ENCODE results near the gene CEP104.

Gene CEP104

GRCh38 chr1:3778590-3779264 lies 78.3 kb downstream of the CEP104 start:
- no peak for DNase-seq (ENCODE audit: low read depth in 2 of 2)

- DNase-seq (ENCODE audit: low read depth in 2 of 2): no peak
Measured at GRCh38 chr1:3777647-3778589, 79.1 kb downstream of the CEP104 start.

GRCh38 chr1:3777078-3777547 lies 79.9 kb downstream of the CEP104 start:
- DNase-seq (ENCODE audit: low read depth in 2 of 2): no peak

- no peak for DNase-seq (ENCODE audit: low read depth in 2 of 2)
Measured at GRCh38 chr1:3776231-3776961, 80.6 kb downstream of the CEP104 start.

GRCh38 chr1:3775490-3776230 lies 81.4 kb downstream of the CEP104 start:
- peak in 1 of 2 donors; percentile 37 for DNase-seq (ENCODE audit: low read depth in 2 of 2)

- DNase-seq (ENCODE audit: low read depth in 2 of 2): no peak
Measured at GRCh38 chr1:3774946-3775489, 82.0 kb downstream of the CEP104 start.

- no peak for DNase-seq (ENCODE audit: low read depth in 2 of 2)
Measured at GRCh38 chr1:3774276-3774945, 82.6 kb downstream of the CEP104 start.

- DNase-seq (ENCODE audit: low read depth in 2 of 2): no peak
Measured at GRCh38 chr1:3773572-3774275, 83.3 kb downstream of the CEP104 start.

DNA sequence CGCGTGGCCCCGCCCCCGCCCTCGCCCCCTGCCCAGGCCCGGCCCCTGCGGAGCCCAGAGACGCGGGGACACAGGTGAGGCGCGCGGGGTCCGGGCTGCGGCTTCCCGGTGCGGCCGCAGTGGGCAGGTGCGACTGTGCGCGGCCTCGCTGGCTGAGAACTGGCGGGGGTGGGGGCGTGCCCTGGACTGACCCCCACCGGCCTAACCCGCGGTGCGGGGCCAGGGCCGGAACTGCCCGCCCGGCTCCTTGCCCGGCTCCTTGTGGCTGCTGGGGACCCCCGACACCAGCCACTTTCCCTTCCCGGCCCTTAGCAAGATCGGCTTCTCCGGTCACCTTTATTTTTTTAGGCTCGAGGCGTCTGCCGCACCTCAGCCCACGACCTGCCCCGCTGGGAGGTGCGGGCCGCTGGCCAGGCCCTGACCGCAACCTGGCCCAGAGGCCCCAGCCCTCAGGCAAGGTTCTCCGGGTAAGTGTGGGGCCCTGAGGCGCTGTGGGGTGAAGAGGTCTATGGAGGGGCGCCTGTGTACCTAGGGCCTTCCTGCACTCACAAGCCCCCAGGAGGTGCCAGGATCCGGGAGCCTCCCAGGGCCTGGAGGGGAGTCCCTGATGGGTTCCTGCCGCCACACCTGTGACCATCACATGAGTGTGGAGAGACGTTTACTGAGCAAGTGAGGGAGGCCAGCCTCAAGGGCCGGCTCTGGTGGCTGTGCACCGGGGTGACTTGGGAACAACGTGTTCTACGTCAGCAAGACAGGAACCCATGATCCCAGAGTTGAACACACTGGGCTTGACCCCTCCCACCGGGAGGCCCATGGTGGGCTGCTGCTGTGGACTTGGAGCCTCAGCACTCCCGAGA lies 84.1 kb downstream of the CEP104 start, which contains the start of gene SMIM1:
SMIM1 (plus strand) TSS at position 35 of the 857 bp plus-strand sequence. CDS start 2,625 bp downstream, outside the sequence.
- DNase-seq (ENCODE audit: low read depth in 2 of 2): no peak

GRCh38 chr1:3772027-3772714 lies 84.8 kb downstream of the CEP104 start:
- peak; percentile 79 to 86 for DNase-seq (ENCODE audit: low read depth in 2 of 2)

DNA sequence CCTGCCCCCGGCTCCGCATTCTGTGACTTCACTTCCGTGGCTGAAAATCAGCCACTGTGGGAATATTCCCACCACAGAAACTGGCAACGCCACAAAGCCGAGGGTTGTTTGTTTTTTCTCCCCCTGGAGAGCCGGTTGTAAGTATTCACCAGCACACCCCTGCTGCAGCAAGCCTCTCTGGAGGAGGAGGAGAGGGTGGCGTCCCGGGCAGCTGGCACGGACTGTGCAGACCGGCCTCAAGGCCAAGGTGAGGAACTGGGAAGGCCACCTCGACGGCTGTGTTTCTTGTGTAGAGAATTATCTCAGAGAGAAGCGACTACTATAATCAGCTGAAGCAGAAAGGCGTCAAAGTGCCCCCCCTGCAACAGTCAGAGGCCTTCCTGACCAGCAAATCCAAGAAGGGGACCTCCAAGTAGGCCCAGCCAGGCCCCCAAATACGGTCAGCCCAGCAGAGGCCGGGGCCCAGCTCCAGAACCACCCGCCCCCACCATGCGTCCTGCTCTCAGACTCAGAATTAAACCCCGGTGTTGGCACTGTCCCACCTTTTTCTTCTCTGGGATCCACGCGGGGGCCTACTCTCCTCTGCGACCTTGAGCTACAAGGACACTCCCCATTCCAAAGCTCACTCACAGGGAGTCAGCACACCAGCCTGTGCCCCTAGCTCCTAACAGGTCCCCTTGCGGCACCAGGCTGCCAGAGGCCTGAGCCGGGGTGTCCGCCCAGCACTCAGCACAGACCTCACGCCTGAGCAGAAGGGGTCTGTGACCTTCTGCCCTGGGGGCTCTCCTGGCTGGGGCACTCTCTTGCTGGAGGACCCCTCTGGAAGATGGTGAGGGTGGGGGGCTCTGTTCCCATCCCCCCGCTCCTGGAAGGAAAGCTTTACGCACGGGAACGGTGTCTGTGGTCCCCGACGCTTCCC lies 85.6 kb downstream of the CEP104 start:
- no peak for DNase-seq (ENCODE audit: low read depth in 2 of 2)

- no peak for DNase-seq (ENCODE audit: low read depth in 2 of 2)
Measured at GRCh38 chr1:3770047-3770765, 86.8 kb downstream of the CEP104 start.

- no peak for DNase-seq (ENCODE audit: low read depth in 2 of 2)
Measured at GRCh38 chr1:3768811-3769390, 88.1 kb downstream of the CEP104 start.

GRCh38 chr1:3767328-3767925 lies 89.6 kb downstream of the CEP104 start:
- DNase-seq (ENCODE audit: low read depth in 2 of 2): no peak

DNA sequence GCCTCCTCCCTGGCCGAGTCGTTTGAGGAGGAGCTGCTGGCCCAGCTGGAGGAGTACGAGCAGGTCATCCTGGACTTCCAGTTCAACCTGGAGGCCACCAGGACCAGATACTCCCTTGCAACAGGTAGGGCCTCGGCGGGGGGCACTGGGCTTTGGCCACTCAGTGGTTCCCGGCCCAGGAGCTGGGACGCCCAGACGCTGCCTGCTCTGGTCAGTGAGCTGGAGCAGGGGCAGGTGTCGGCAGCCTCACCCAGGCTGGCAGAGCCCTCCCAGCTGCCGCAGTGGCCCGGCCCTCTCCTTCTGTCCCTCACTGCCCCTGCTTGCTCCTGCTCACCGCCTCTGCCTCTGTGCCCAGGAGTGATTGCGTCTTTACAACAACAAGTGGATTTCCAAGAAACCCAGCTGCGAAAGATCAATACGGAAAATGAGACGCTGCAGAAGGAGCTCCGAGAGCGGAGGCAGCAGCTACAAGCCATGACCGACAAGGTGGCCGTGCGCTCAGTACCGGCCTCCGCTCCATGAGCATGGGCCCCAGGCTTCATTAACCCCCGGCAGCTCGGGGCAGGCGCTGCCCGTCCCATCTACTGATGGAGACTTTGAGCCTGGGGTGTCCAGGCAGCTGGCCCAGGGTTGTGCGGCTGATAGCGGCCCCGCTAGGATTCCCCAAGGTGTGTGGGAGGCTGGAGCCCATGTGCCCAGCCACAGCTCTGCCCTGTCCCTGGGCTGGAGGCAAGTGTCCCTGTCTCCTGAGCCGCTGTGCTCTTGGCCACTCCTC lies 93.5 kb downstream of the CEP104 start:
- no peak for DNase-seq (ENCODE audit: low read depth in 2 of 2)

Data from stimulated activated CD8-positive, alpha-beta memory T cell treated with anti-CD3 and anti-CD28 coated beads, Interleukin-15, amount 100 ng/mL, for 48 hours (primary cell).